Lung (tissue), 12 donors: ENCODE measurements around the gene GNAL. TPM values are rescaled to one million over a fixed set of nuclear protein-coding genes. Genes with fewer than 3 reads are reported as not detected.

Source experiments
- ATAC-seq: fragments of 200-7000 bp; cut with Tn5 transposase; one replicate; pipeline ENCODE4 v1.9.1; 2020; ENCODE audit warnings: moderate number of reproducible peaks; ENCODE audit not compliant: insufficient read depth, low FRiP score
- DNase-seq, 3 donors: peaks; one replicate each; pipeline ENCODE4 v3.0.0-alpha.2; 2013 to 2017
- H3K27ac ChIP-seq, 2 donors: one replicate each; pipeline ENCODE4 v1.5.1; 2013; ENCODE audit warnings: mild to moderate bottlenecking in 2 of 2, moderate library complexity in 2 of 2, control low read depth in 1 of 2, inconsistent platforms in 1 of 2, low read depth in 1 of 2, low read length in 1 of 2
- H3K27me3 ChIP-seq, 3 donors: one replicate each; pipeline ENCODE4 v1.5.1; 2013; ENCODE audit warnings: low read length in 2 of 3; ENCODE audit not compliant: control insufficient read depth in 3 of 3, insufficient read depth in 3 of 3
- H3K36me3 ChIP-seq, 4 donors: one replicate each; pipeline ENCODE4 v1.5.1; 2013; ENCODE audit warnings: low read length in 4 of 4, mild to moderate bottlenecking in 1 of 4, moderate library complexity in 1 of 4; ENCODE audit not compliant: control insufficient read depth in 4 of 4, insufficient read depth in 4 of 4
- H3K4me1 ChIP-seq, 5 donors: one replicate each; pipeline ENCODE4 v1.5.1; 2013; ENCODE audit warnings: low read length in 5 of 5, mild to moderate bottlenecking in 2 of 5, moderate library complexity in 1 of 5; ENCODE audit not compliant: control insufficient read depth in 5 of 5, insufficient read depth in 5 of 5
- H3K4me3 ChIP-seq: one replicate; pipeline ENCODE4 v1.5.1; 2013; ENCODE audit warnings: mild to moderate bottlenecking, control low read depth, moderate library complexity
- H3K9ac ChIP-seq, 2 donors: one replicate each; pipeline ENCODE4 v1.5.1; 2013; ENCODE audit warnings: low read length in 2 of 2, control low read depth in 1 of 2; ENCODE audit not compliant: insufficient read depth in 1 of 2
- H3K9me3 ChIP-seq, 4 donors: one replicate each; pipeline ENCODE4 v1.5.1; 2013; ENCODE audit warnings: low read length in 3 of 4, mild to moderate bottlenecking in 1 of 4, moderate library complexity in 1 of 4; ENCODE audit not compliant: control insufficient read depth in 4 of 4, insufficient read depth in 3 of 4
- WGBS, 2 donors: extraction: QIAGEN DNeasy Blood & Tissue Kit; methylation state at CpG; one replicate each; pipeline ENCODE4 v1.1.7; 2013; 5-methylcytosine and 5-hydroxymethylcytosine counted together
- polyA plus RNA-seq, 2 donors: library from polyadenylated mRNA; stranded (reverse); fragments of 200-250 nt; gene quantifications; one replicate each; pipeline ENCODE4 v1.2.1, GENCODE V29; 2013
- total RNA-seq, 2 donors: library from RNA; depleted of rRNA in 1 of 2; stranded (reverse); fragments of >200 nt in 1 of 2; gene quantifications; one replicate each; pipeline ENCODE4 v1.2.1, GENCODE V29; 2014 to 2021
- TF ChIP-seq, protein P1 (sequence below): IDR thresholded peaks from 2 replicates; pipeline ENCODE4 v1.5.1; 2012; ENCODE audit warnings: mild to moderate bottlenecking; ENCODE audit errors: control extremely low read depth, extremely low read depth
- donor health status: control.
- donor health status: control.
- donor health status: Bipolar disorder and iron deficiency.
- donor health status: healthy.
- donor health status: DM: yes; HTN: yes; CAD: no.

Gene GNAL
- total and polyA plus RNA-seq, 4 donors: 0.49 to 3.7 (median 2.5) TPM

DNA sequence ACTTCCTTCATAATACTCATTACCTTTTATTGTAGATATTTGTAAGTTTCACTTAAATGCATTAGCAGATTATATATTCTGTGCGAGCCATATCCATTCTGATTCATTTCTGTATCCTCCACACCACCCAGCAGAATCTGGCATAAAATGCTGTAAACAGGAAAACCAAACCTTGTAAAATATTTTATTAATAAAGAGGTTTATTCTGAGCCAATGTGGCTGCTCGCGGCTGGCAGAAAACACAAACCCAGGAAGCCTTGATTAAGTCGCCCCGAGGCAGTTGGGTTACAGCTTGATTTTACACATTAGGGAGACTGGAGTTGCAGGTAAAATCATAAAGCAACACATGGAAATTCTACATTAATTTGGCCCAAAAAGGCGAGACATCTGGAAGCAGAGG lies 40.5 kb downstream of the GNAL start:
- Histone ChIP-seq H3K9ac (no peak overlapping the region), H3K4me3 (no peak overlapping the region), H3K4me1 (no peaks in the 10 kb centered on the region), H3K9me3 (no peaks in the 10 kb centered on the region), H3K36me3 (no peaks in the 10 kb centered on the region), H3K27ac (no peak overlapping the region), H3K27me3 (peaks cover 0 to 16% (median 4%) of the 10 kb centered on the region in 3 donors)
- 82 to 89% methylated on average over 6 of the region's 6 CpGs for WGBS, 2 donors
- no peak for DNase-seq
- TF ChIP-seq, protein P1, sequence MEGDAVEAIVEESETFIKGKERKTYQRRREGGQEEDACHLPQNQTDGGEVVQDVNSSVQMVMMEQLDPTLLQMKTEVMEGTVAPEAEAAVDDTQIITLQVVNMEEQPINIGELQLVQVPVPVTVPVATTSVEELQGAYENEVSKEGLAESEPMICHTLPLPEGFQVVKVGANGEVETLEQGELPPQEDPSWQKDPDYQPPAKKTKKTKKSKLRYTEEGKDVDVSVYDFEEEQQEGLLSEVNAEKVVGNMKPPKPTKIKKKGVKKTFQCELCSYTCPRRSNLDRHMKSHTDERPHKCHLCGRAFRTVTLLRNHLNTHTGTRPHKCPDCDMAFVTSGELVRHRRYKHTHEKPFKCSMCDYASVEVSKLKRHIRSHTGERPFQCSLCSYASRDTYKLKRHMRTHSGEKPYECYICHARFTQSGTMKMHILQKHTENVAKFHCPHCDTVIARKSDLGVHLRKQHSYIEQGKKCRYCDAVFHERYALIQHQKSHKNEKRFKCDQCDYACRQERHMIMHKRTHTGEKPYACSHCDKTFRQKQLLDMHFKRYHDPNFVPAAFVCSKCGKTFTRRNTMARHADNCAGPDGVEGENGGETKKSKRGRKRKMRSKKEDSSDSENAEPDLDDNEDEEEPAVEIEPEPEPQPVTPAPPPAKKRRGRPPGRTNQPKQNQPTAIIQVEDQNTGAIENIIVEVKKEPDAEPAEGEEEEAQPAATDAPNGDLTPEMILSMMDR: no peak
- no peak for ATAC-seq

DNA sequence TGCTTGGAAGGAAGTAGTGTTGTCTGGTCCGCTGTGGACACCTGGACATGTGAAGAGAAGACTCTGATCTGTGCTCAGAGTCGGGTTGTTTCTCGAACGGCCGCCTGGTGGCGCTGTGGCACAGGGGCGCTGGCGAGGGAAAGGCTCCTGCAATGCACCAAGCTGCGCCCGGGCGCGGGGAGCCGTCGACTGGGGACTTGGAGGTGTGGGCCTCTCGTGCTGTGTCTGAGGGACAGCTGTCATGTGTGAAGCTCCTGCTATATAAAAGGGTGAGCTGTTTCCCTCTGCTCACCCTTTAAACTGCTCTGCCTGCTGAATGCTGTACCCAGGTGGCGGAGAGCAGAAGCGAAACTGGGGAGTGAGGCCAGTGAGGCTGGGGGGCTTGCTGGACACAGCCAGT lies 44.0 kb downstream of the GNAL start:
- Histone ChIP-seq H3K36me3 (no peaks in the 10 kb centered on the region), H3K4me3 (no peak overlapping the region), H3K9me3 (no peaks in the 10 kb centered on the region), H3K27ac (no peak overlapping the region), H3K9ac (no peak overlapping the region), H3K27me3 (peaks cover 0 to 19% (median 4%) of the 10 kb centered on the region in 3 donors), H3K4me1 (no peaks in the 10 kb centered on the region)
- ATAC-seq (peak; percentile 91), DNase-seq (peak; percentile 62 to 76 (median 69))
- WGBS, 2 donors: 11 to 14% methylated on average over 17 of the region's 17 CpGs
- TF ChIP-seq, protein P1: peak; percentile 70

- WGBS, 2 donors: 74 to 82% methylated on average over 1 of the region's 1 CpG
- Histone ChIP-seq H3K9ac (no peak overlapping the region), H3K4me3 (no peak overlapping the region), H3K4me1 (no peaks in the 10 kb centered on the region), H3K9me3 (no peaks in the 10 kb centered on the region), H3K36me3 (no peaks in the 10 kb centered on the region), H3K27ac (no peak overlapping the region), H3K27me3 (peaks cover 0 to 15% (median 4%) of the 10 kb centered on the region in 3 donors)
- ATAC-seq (no peak), DNase-seq (no peak)
- TF ChIP-seq, protein P1: no peak
Measured at GRCh38 chr18:11736656-11737055, 47.6 kb downstream of the GNAL start.

- TF ChIP-seq, protein P1: no peak
- Histone ChIP-seq H3K27me3 (peaks cover 0 to 21% (median 0%) of the 10 kb centered on the region in 3 donors), H3K4me3 (no peak overlapping the region), H3K27ac (no peak overlapping the region), H3K36me3 (no peaks in the 10 kb centered on the region), H3K4me1 (peaks cover 0 to 1% (median 0%) of the 10 kb centered on the region in 5 donors), H3K9ac (no peak overlapping the region), H3K9me3 (no peaks in the 10 kb centered on the region)
- WGBS, 2 donors: 83 to 87% methylated on average over 7 of the region's 7 CpGs
- ATAC-seq: no peak
- no peak for DNase-seq
Measured at GRCh38 chr18:11739893-11740292, 50.8 kb downstream of the GNAL start.
